SK-N-SH (cell line): ENCODE data around the gene KCNMB1. TPM values are rescaled to one million over a fixed set of nuclear protein-coding genes. Genes with fewer than 3 reads are reported as not detected.

Source experiments
- CTCF ChIA-PET: fragments of 300-600, 350-600 bp; formaldehyde crosslinking; extraction: SDS; loops from one replicate; lab custom pipeline; 2021; lab: Yijun Ruan, JAX
- POLR2A ChIA-PET: fragments of 350-600 bp; sonication (Branson Sonifier 250); formaldehyde crosslinking; extraction: SDS; loops from one replicate; lab custom pipeline; 2020; ENCODE audit warnings: antibody characterized with exemption, inconsistent platforms; lab: Yijun Ruan, JAX
- DNase-seq: peaks from one replicate; pipeline ENCODE4 v3.0.0; 2012
- H2AFZ ChIP-seq: fragments of 200-600 bp; sonication (generic); 2 replicates; pipeline ENCODE4 v1.8.1; 2016; ENCODE audit warnings: antibody characterized with exemption, mild to moderate bottlenecking, low read depth
- H3F3A ChIP-seq: fragments of 200-600 bp; sonication (generic); replicated peaks from 2 replicates; pipeline ENCODE3; 2016; ENCODE audit warnings: antibody characterized with exemption, mild to moderate bottlenecking; ENCODE audit not compliant: insufficient read depth
- H3K27ac ChIP-seq, 2 experiments: fragments of 200-500 bp in 1 of 2; fragments of 200-600 bp in 1 of 2; sonication (Bioruptor generic) in 1 of 2; sonication (generic), shearing (Covaris generic) in 1 of 2; 2 replicates each; pipeline versions ENCODE4 v1.5.1 to v1.6.1; 2014 to 2016; ENCODE audit warnings: low read depth in 2 of 2, inconsistent platforms in 1 of 2, low read length in 1 of 2, mild to moderate bottlenecking in 1 of 2, mixed read lengths in 1 of 2
- H3K27me3 ChIP-seq: fragments of 200-600 bp; sonication (generic), shearing (Covaris generic); 2 replicates; pipeline ENCODE4 v1.6.1; 2016; ENCODE audit warnings: mixed run types; ENCODE audit not compliant: insufficient read depth
- H3K36me3 ChIP-seq, 2 experiments: fragments of 200-500 bp in 1 of 2; fragments of 200-600 bp in 1 of 2; sonication (Bioruptor generic) in 1 of 2; sonication (generic) in 1 of 2; replicated peaks in 1 of 2; 2 replicates each; pipeline versions ENCODE3 to v1.5.1; 2014 to 2016; ENCODE audit warnings: low read length in 1 of 2, mild to moderate bottlenecking in 1 of 2; ENCODE audit not compliant: insufficient read depth in 2 of 2, control insufficient read depth in 1 of 2
- H3K4me1 ChIP-seq, 2 experiments: fragments of 200-500 bp in 1 of 2; fragments of 200-600 bp in 1 of 2; sonication (Bioruptor generic) in 1 of 2; sonication (generic), shearing (Covaris generic) in 1 of 2; 2 replicates each; pipeline versions ENCODE4 v1.5.1 to v1.6.1; 2014 to 2016; ENCODE audit warnings: low read depth in 1 of 2, low read length in 1 of 2, mixed run types in 1 of 2; ENCODE audit not compliant: insufficient read depth in 2 of 2, control insufficient read depth in 1 of 2
- H3K4me2 ChIP-seq: fragments of 200-600 bp; sonication (generic), shearing (Covaris generic); 2 replicates; pipeline ENCODE4 v1.6.1; 2017; ENCODE audit warnings: mixed run types
- H3K4me3 ChIP-seq, 2 experiments: fragments of 200-500 bp in 1 of 2; fragments of 200-600 bp in 1 of 2; sonication (Bioruptor generic) in 1 of 2; sonication (generic), shearing (Covaris generic) in 1 of 2; 2 replicates each; pipeline versions ENCODE4 v1.5.1 to v1.8.1; 2014 to 2016; ENCODE audit warnings: low read depth in 2 of 2, inconsistent platforms in 1 of 2, low read length in 1 of 2, mild to moderate bottlenecking in 1 of 2, mixed read lengths in 1 of 2, moderate library complexity in 1 of 2
- H3K79me2 ChIP-seq: fragments of 200-600 bp; sonication (generic); 2 replicates; pipeline ENCODE4 v1.8.1; 2017; ENCODE audit warnings: mild to moderate bottlenecking; ENCODE audit not compliant: insufficient read depth
- H3K9ac ChIP-seq: fragments of 200-600 bp; sonication (generic); 2 replicates; pipeline ENCODE4 v1.6.1; 2017; ENCODE audit warnings: mixed run types
- H3K9me2 ChIP-seq: fragments of 200-600 bp; sonication (generic); 2 replicates; pipeline ENCODE4 v1.6.1; 2017; ENCODE audit warnings: mixed run types
- H3K9me3 ChIP-seq: fragments of 200-600 bp; sonication (generic); 2 replicates; pipeline ENCODE4 v1.6.1; 2017; ENCODE audit warnings: mixed run types, mild to moderate bottlenecking, moderate library complexity
- H4K20me1 ChIP-seq: fragments of 200-600 bp; sonication (generic); 2 replicates; pipeline ENCODE4 v1.6.1; 2017; ENCODE audit warnings: mild to moderate bottlenecking, mixed run types; ENCODE audit not compliant: insufficient read depth
- CHD2 ChIP-seq: fragments of 150-350 bp; IDR thresholded peaks from 2 replicates; pipeline ENCODE4 v1.6.1; 2018; ENCODE audit warnings: low read length; ENCODE audit not compliant: partially characterized antibody
- ELF1 ChIP-seq: IDR thresholded peaks from 2 replicates; pipeline ENCODE4 v1.4.0; 2012
- EP300 ChIP-seq, 2 experiments: IDR thresholded peaks; 2 replicates each; pipeline versions ENCODE4 v1.4.0 to v1.6.1; 2012; ENCODE audit warnings: borderline replicate concordance in 1 of 2, low read depth in 1 of 2, low read length in 1 of 2
- EZH2phosphoT487 ChIP-seq: fragments of 200-600 bp; sonication (generic); IDR thresholded peaks from 2 replicates; pipeline ENCODE4 v1.6.1; 2017; ENCODE audit warnings: low read depth, mixed run types, mild to moderate bottlenecking, antibody characterized with exemption, moderate library complexity, borderline replicate concordance
- GATA2 ChIP-seq: sonication (generic); formaldehyde crosslinking; IDR thresholded peaks from 2 replicates; pipeline ENCODE4 v1.5.0; 2020; ENCODE audit warnings: mild to moderate bottlenecking, missing genetic modification reagents
- IRF3 ChIP-seq: fragments of 150-350 bp; IDR thresholded peaks from 2 replicates; pipeline ENCODE4 v1.6.1; 2016; ENCODE audit warnings: mild to moderate bottlenecking, low read depth, low read length
- JUND ChIP-seq: IDR thresholded peaks from 2 replicates; pipeline ENCODE4 v1.4.0; 2012
- MAX ChIP-seq: IDR thresholded peaks from 2 replicates; pipeline ENCODE4 v1.4.0; 2012; ENCODE audit warnings: low read depth
- MXI1 ChIP-seq: IDR thresholded peaks from 2 replicates; pipeline ENCODE4 v1.6.1; 2012; ENCODE audit warnings: mild to moderate bottlenecking, low read depth, low read length, improper control_type of control experiment
- PBX3 ChIP-seq: IDR thresholded peaks from 2 replicates; pipeline ENCODE4; 2012
- RAD21 ChIP-seq: IDR thresholded peaks from 2 replicates; pipeline ENCODE4 v1.6.1; 2012; ENCODE audit warnings: mild to moderate bottlenecking, low read length
- RCOR1 ChIP-seq: fragments of 150-350 bp; IDR thresholded peaks from 2 replicates; pipeline ENCODE4 v1.6.1; 2017; ENCODE audit warnings: antibody characterized with exemption, low read length
- RFX5 ChIP-seq: IDR thresholded peaks from 2 replicates; pipeline ENCODE4 v1.6.1; 2012; ENCODE audit warnings: mild to moderate bottlenecking, improper control_type of control experiment, low read length
- SMC3 ChIP-seq: IDR thresholded peaks from 2 replicates; pipeline ENCODE4 v1.6.1; 2012; ENCODE audit warnings: low read depth, low read length, improper control_type of control experiment
- TAF1 ChIP-seq: IDR thresholded peaks from 2 replicates; pipeline ENCODE4 v1.6.1; 2012; ENCODE audit warnings: low read depth, mild to moderate bottlenecking, low read length, moderate library complexity, borderline replicate concordance
- USF1 ChIP-seq: IDR thresholded peaks from 2 replicates; pipeline ENCODE4 v1.4.0; 2012; ENCODE audit warnings: low read depth, borderline replicate concordance
- USF2 ChIP-seq: fragments of 150-350 bp; IDR thresholded peaks from 2 replicates; pipeline ENCODE4 v1.6.1; 2017; ENCODE audit warnings: antibody characterized with exemption, low read length, low read depth, borderline replicate concordance
- WGBS: methylation state at CpG from one replicate; pipeline ENCODE4 v1.1.6; 2017; ENCODE audit warnings: low lambda C conversion rate; 5-methylcytosine and 5-hydroxymethylcytosine counted together
- polyA plus RNA-seq, 3 experiments: library from polyadenylated mRNA; depleted of rRNA; stranded (reverse); fragments of >200 nt; gene quantifications; 2 replicates each; pipeline ENCODE4 v1.2.3, GENCODE V29; 2012

Gene KCNMB1
- polyA plus RNA-seq, 1 of the 3 experiments (the other 2 are of a cell fraction), result not detected

- peaks cover 0 to 3% of the 10 kb centered on the region in 2 experiments; a peak in 1 of 4 replicates for H3K4me1 ChIP-seq
- no peak overlapping the region for H2AFZ ChIP-seq
- H3K4me2 ChIP-seq, result no peak overlapping the region
- no peak overlapping the region for H3K4me3 ChIP-seq
- no CpG with 5 or more reads among the region's 1 CpG for WGBS
- no peak overlapping the region for H3K27ac ChIP-seq
- H3K9me2 ChIP-seq, result no peaks in the 10 kb centered on the region
- TF ChIP-seq CHD2, result no peak
- no peak for TF ChIP-seq JUND
- no peak for TF ChIP-seq USF1
- TF ChIP-seq GATA2 (CRISPR knock-in tag), result no peak
- TF ChIP-seq RAD21, result no peak
- no peak for TF ChIP-seq RFX5
- no peak for TF ChIP-seq EP300 (IDR thresholded peaks at IDR 0.05; ENCODE audit: borderline replicate concordance in 1 of 2, low read depth in 1 of 2, low read length in 1 of 2)
- TF ChIP-seq ELF1, result no peak
- TF ChIP-seq USF2, result no peak
- TF ChIP-seq RCOR1, result no peak
- no peak for TF ChIP-seq MAX
- TF ChIP-seq EZH2phosphoT487, result no peak
- no peak for TF ChIP-seq TAF1
- no peak for TF ChIP-seq MXI1
- TF ChIP-seq SMC3, result no peak
- H4K20me1 ChIP-seq, result no peaks in the 10 kb centered on the region
- no peaks in the 10 kb centered on the region for H3K79me2 ChIP-seq
- CTCF ChIA-PET, result no interaction called here
- H3K9ac ChIP-seq, result no peak overlapping the region
- H3K9me3 ChIP-seq, result no peaks in the 10 kb centered on the region
- no peaks in the 10 kb centered on the region for H3K36me3 ChIP-seq
- DNase-seq, result no peak
- peaks cover 5% of the 10 kb centered on the region; the same call in 1 of the 2 replicates for H3K27me3 ChIP-seq
- H3F3A ChIP-seq, result no peaks in the 10 kb centered on the region
- POLR2A ChIA-PET, result no interaction called here
Observed at GRCh38 chr5:170375283-170375682, 13.9 kb downstream of the KCNMB1 start.

- POLR2A ChIA-PET, result no interaction called here
- Histone ChIP-seq H3K79me2 (no peaks in the 10 kb centered on the region), H3K9me3 (no peaks in the 10 kb centered on the region), H3K4me3 (no peak overlapping the region), H2AFZ (no peak overlapping the region), H3K36me3 (no peaks in the 10 kb centered on the region), H3K9ac (no peak overlapping the region), H3K27me3 (peaks cover 5% of the 10 kb centered on the region; the same call in 1 of the 2 replicates), H3F3A (no peaks in the 10 kb centered on the region), H3K9me2 (no peaks in the 10 kb centered on the region), H4K20me1 (no peaks in the 10 kb centered on the region), H3K27ac (no peak overlapping the region), H3K4me2 (no peak overlapping the region), H3K4me1 (no peaks in the 10 kb centered on the region)
- no peak for DNase-seq
- TF ChIP-seq PBX3, result no peak
- no peak for TF ChIP-seq CHD2
- TF ChIP-seq EP300 (IDR thresholded peaks at IDR 0.05; ENCODE audit: borderline replicate concordance in 1 of 2, low read depth in 1 of 2, low read length in 1 of 2), result no peak
- TF ChIP-seq IRF3, result no peak
- TF ChIP-seq RFX5, result no peak
- no peak for TF ChIP-seq RCOR1
- CTCF ChIA-PET, result no interaction called here
- 45% methylated on average over 2 of the region's 2 CpGs for WGBS
Observed at GRCh38 chr5:170372971-170373370, 16.2 kb downstream of the KCNMB1 start.
